Activated T-helper 1 cell treated with anti-CD3 and anti-CD28 coated beads, Interleukin-2, amount 50 U/mL, for 16 hours (primary cell): Measurements from ENCODE around the gene HACE1.
"Not testable (repeated sequence)": the region's sequence is repeated elsewhere in the genome, so short reads cannot be mapped to it uniquely, and the experiment has no call there.

Source experiments
- DNase-seq, 2 donors: peaks; one replicate each; pipeline ENCODE4 v3.0.0-alpha.2; 2020; ENCODE audit warnings: low read depth in 1 of 2, low spot score in 1 of 2

HACE1 gene

GRCh38 chr6:104859225-104860146 lies at the start of gene HACE1:
Gene HACE1 (minus strand): TSS chr6:104859919. CDS start chr6:104859642, 277 bp downstream.
- peak; percentile 71 to 80 for DNase-seq

- no peak for DNase-seq
Observed at GRCh38 chr6:104908888-104909525, 49.3 kb upstream of the HACE1 start.

- no peak for DNase-seq
Observed at GRCh38 chr6:104908031-104908887, 48.5 kb upstream of the HACE1 start.

- DNase-seq: not testable (repeated sequence)
Observed at GRCh38 chr6:104898893-104899292, 39.2 kb upstream of the HACE1 start.

- DNase-seq: no peak
Observed at GRCh38 chr6:104896914-104897313, 37.2 kb upstream of the HACE1 start.

GRCh38 chr6:104888066-104888465 lies 28.3 kb upstream of the HACE1 start:
- no peak for DNase-seq

- no peak for DNase-seq
Observed at GRCh38 chr6:104887350-104887749, 27.6 kb upstream of the HACE1 start.

GRCh38 chr6:104885518-104886043 lies 25.9 kb upstream of the HACE1 start:
- no peak for DNase-seq

- DNase-seq: no peak
Observed at GRCh38 chr6:104884867-104885517, 25.3 kb upstream of the HACE1 start.

- DNase-seq: no peak
Observed at GRCh38 chr6:104881964-104882668, 22.4 kb upstream of the HACE1 start.

- no peak for DNase-seq
Observed at GRCh38 chr6:104862456-104862855, 2.7 kb upstream of the HACE1 start.

- DNase-seq: no peak
Observed at GRCh38 chr6:104860221-104860620, 502 bp upstream of the HACE1 start.

- no peak for DNase-seq
Observed at GRCh38 chr6:104858642-104859041, 1.1 kb downstream of the HACE1 start.

- no peak for DNase-seq
Observed at GRCh38 chr6:104855507-104855906, 4.2 kb downstream of the HACE1 start.

GRCh38 chr6:104847721-104848120 lies 12.0 kb downstream of the HACE1 start:
- DNase-seq: not testable (repeated sequence)

GRCh38 chr6:104843229-104843628 lies 16.5 kb downstream of the HACE1 start:
- no peak for DNase-seq

GRCh38 chr6:104837158-104837557 lies 22.6 kb downstream of the HACE1 start:
- DNase-seq: no peak

GRCh38 chr6:104836479-104837020 lies 23.2 kb downstream of the HACE1 start:
- DNase-seq: not testable (repeated sequence)

- DNase-seq: no peak
Observed at GRCh38 chr6:104835782-104836181, 23.9 kb downstream of the HACE1 start.
